A549 (cell line): ENCODE measurements around the gene ITGA2. TPM values are rescaled to one million over a fixed set of nuclear protein-coding genes. Genes with fewer than 3 reads are reported as not detected.

Source experiments
- ATAC-seq, 2 experiments: fragments of 200-7000 bp in 1 of 2; fragments of >200 bp in 1 of 2; cut with Nextera tagmentation in 1 of 2; cut with Tn5 transposase in 1 of 2; 3 replicates each; pipeline versions ENCODE4 v1.8.0 to v1.9.1; 2018 to 2020; ENCODE audit warnings: mild to moderate bottlenecking in 1 of 2, moderate library complexity in 1 of 2
- CTCF ChIA-PET: fragments of 300-600 bp; sonication (Branson Sonifier 250); formaldehyde crosslinking; extraction: SDS; loops from one replicate; lab custom pipeline; 2021; ENCODE audit warnings: antibody characterized with exemption, inconsistent platforms; lab: Yijun Ruan, JAX
- POLR2A ChIA-PET: fragments of 350-600 bp; formaldehyde crosslinking; extraction: SDS; loops from one replicate; lab custom pipeline; 2021; ENCODE audit warnings: antibody characterized with exemption, inconsistent platforms; lab: Yijun Ruan, JAX
- DNase-seq, 2 experiments: peaks; one replicate each; pipeline versions ENCODE4 v3.0.0 to v3.0.0-alpha.2; 2011 to 2016; ENCODE audit warnings: low read depth in 1 of 2, low spot score in 1 of 2
- FAIRE-seq: peaks from 2 replicates; lab custom pipeline; 2011; peaks lifted over from hg19 to GRCh38; lab: Jason Lieb, UNC
- H3K27ac ChIP-seq, 2 experiments: fragments of >200 bp; sonication (Bioruptor Twin); formaldehyde crosslinking; 3 replicates each; pipeline ENCODE4 v1.5.1; 2016 to 2017
- H3K4me1 ChIP-seq: fragments of >200 bp; sonication (Bioruptor Twin); formaldehyde crosslinking; 3 replicates; pipeline ENCODE4 v1.6.1; 2016
- H3K4me2 ChIP-seq: fragments of >200 bp; sonication (Bioruptor Twin); formaldehyde crosslinking; 3 replicates; pipeline ENCODE4 v1.6.1; 2016
- H3K4me3 ChIP-seq: fragments of >200 bp; sonication (Bioruptor Twin); formaldehyde crosslinking; 3 replicates; pipeline ENCODE4 v1.5.1; 2016
- H3K9me3 ChIP-seq: fragments of >200 bp; sonication (Bioruptor Twin); formaldehyde crosslinking; 3 replicates; pipeline ENCODE4 v1.6.1; 2016
- BHLHE40 ChIP-seq: IDR thresholded peaks from 2 replicates; pipeline ENCODE4 v1.6.1; 2012; ENCODE audit warnings: low read depth, low read length, inconsistent platforms
- CEBPB ChIP-seq, 2 experiments: fragments of >200 bp in 1 of 2; sonication (Bioruptor Twin) in 1 of 2; formaldehyde crosslinking in 1 of 2; IDR thresholded peaks; 2 replicates each; pipeline ENCODE4 v1.6.1; 2012 to 2016
- CHD2 ChIP-seq: fragments of 150-350 bp; IDR thresholded peaks from 2 replicates; pipeline ENCODE4 v1.6.1; 2014; ENCODE audit warnings: low read length; ENCODE audit not compliant: partially characterized antibody
- CTCF ChIP-seq: fragments of >200 bp; sonication (Bioruptor Twin); formaldehyde crosslinking; IDR thresholded peaks from 3 replicates; pipeline ENCODE4 v1.5.1; 2016
- E2F6 ChIP-seq: IDR thresholded peaks from 2 replicates; pipeline ENCODE4 v1.6.1; 2012; ENCODE audit warnings: low read depth, borderline replicate concordance
- FOXS1 ChIP-seq: fragments of 250-450 bp; sonication (Bioruptor Pico); IDR thresholded peaks from 2 replicates; pipeline ENCODE4 v1.5.0; 2020; ENCODE audit warnings: mild to moderate bottlenecking, moderate library complexity
- GATA3 ChIP-seq: IDR thresholded peaks from 2 replicates; pipeline ENCODE4 v1.6.1; 2012; ENCODE audit warnings: borderline replicate concordance
- HES2 ChIP-seq: fragments of >200 bp; sonication (Bioruptor Twin); formaldehyde crosslinking; IDR thresholded peaks from 2 replicates; pipeline ENCODE4 v1.6.1; 2016
- HOXA7 ChIP-seq: fragments of 250-450 bp; sonication (Bioruptor Pico); IDR thresholded peaks from 2 replicates; pipeline ENCODE4 v1.5.0; 2020; ENCODE audit warnings: mild to moderate bottlenecking, moderate library complexity
- HOXB5 ChIP-seq: fragments of 250-450 bp; sonication (Bioruptor Pico); IDR thresholded peaks from 2 replicates; pipeline ENCODE4 v1.5.0; 2020; ENCODE audit warnings: mild to moderate bottlenecking, moderate library complexity
- KDM5A ChIP-seq: fragments of 200-600 bp; sonication (generic); IDR thresholded peaks from 2 replicates; pipeline ENCODE4 v1.6.1; 2016; ENCODE audit warnings: antibody characterized with exemption, mild to moderate bottlenecking
- MAX ChIP-seq: IDR thresholded peaks from 2 replicates; pipeline ENCODE4 v1.6.1; 2012
- MYC ChIP-seq: IDR thresholded peaks from 2 replicates; pipeline ENCODE4 v1.6.1; 2012; ENCODE audit warnings: mild to moderate bottlenecking, inconsistent platforms, low read length, improper control_type of control experiment, borderline replicate concordance
- NR3C1 ChIP-seq: fragments of >200 bp; sonication (Bioruptor Twin); formaldehyde crosslinking; IDR thresholded peaks from 3 replicates; pipeline ENCODE4 v1.6.1; 2017
- PBX3 ChIP-seq: IDR thresholded peaks from 2 replicates; pipeline ENCODE4 v1.6.1; 2012
- RAD21 ChIP-seq, 2 experiments: fragments of >200 bp in 1 of 2; sonication (Bioruptor Twin) in 1 of 2; formaldehyde crosslinking in 1 of 2; IDR thresholded peaks in 1 of 2; conservative IDR thresholded peaks in 1 of 2; 2 replicates in 1 of 2; 3 replicates in 1 of 2; pipeline ENCODE4 v1.6.1; 2012 to 2018; ENCODE audit warnings: inconsistent platforms in 1 of 2
- RARB ChIP-seq: fragments of 250-450 bp; sonication (Bioruptor Pico); IDR thresholded peaks from 2 replicates; pipeline ENCODE4 v1.8.0; 2021; ENCODE audit warnings: mild to moderate bottlenecking, moderate library complexity
- RCOR1 ChIP-seq: fragments of 150-350 bp; IDR thresholded peaks from 2 replicates; pipeline ENCODE4 v1.6.1; 2014; ENCODE audit warnings: antibody characterized with exemption, low read length, low read depth
- REST ChIP-seq: fragments of 200-600 bp; sonication (generic); IDR thresholded peaks from 2 replicates; pipeline ENCODE4 v1.6.1; 2016; ENCODE audit warnings: antibody characterized with exemption, mild to moderate bottlenecking, moderate library complexity
- RFX5 ChIP-seq: fragments of 450-650 bp; IDR thresholded peaks from 2 replicates; pipeline ENCODE4 v1.7.1; 2014; ENCODE audit warnings: antibody characterized with exemption, mild to moderate bottlenecking, moderate library complexity
- USF2 ChIP-seq: fragments of 450-650 bp; IDR thresholded peaks from 2 replicates; pipeline ENCODE4 v1.6.1; 2014; ENCODE audit warnings: antibody characterized with exemption
- ZFP36 ChIP-seq: fragments of 450-650 bp; IDR thresholded peaks from 2 replicates; pipeline ENCODE4 v1.6.1; 2014; ENCODE audit warnings: borderline replicate concordance; ENCODE audit not compliant: partially characterized antibody
- ZSCAN20 ChIP-seq: fragments of 250-450 bp; sonication (Bioruptor Pico); IDR thresholded peaks from 2 replicates; pipeline ENCODE4 v1.8.0; 2022; ENCODE audit warnings: mild to moderate bottlenecking, moderate library complexity
- WGBS: methylation state at CpG from one replicate; pipeline ENCODE4 v1.1.6; 2017; ENCODE audit errors: missing lambda C conversion rate; 5-methylcytosine and 5-hydroxymethylcytosine counted together
- polyA plus RNA-seq, 4 experiments: library from polyadenylated mRNA; depleted of rRNA in 3 of 4; stranded (reverse); fragments of >200 nt; fragmentation: RNase III in 1 of 4; extraction: RNeasy Plus Mini Kit Qiagen cat#74134 plus additional on column Dnase treatment in 1 of 4; gene quantifications; 2 replicates in 3 of 4; 3 replicates in 1 of 4; pipeline ENCODE4 v1.2.3, GENCODE V29; 2011 to 2017

The ITGA2 gene
- polyA plus RNA-seq, 2 of the 4 experiments (the other 2 are of a cell fraction) = 8.5 to 28.0 TPM

GRCh38 chr5:53067641-53068040, 78.5 kb downstream of the ITGA2 start (continued):
- TF ChIP-seq REST (no peak), RCOR1 (no peak), CTCF (no peak), BHLHE40 (no peak), ZFP36 (no peak), HOXA7 (CRISPR knock-in tag) (no peak)
- TF ChIP-seq, all 56 proteins: peak for 0

- no peak for TF ChIP-seq MAX
- TF ChIP-seq RARB (CRISPR knock-in tag) = no peak
- no peak for TF ChIP-seq HES2
- no peak for TF ChIP-seq KDM5A
- TF ChIP-seq GATA3 = no peak
These were observed 79.2 kb downstream of the ITGA2 start for GRCh38 chr5:53068291-53068836.

GRCh38 chr5:53069626-53070025, 80.5 kb downstream of the ITGA2 start:
- Histone ChIP-seq H3K4me3 (no peak overlapping the region), H3K4me1 (no peaks in the 10 kb centered on the region), H3K4me2 (no peak overlapping the region), H3K27ac (no peak overlapping the region), H3K9me3 (no peaks in the 10 kb centered on the region)
- WGBS = 88% methylated on average over 5 of the region's 5 CpGs
- DNase-seq (no peak), FAIRE-seq (no peak), ATAC-seq (no peak)
- POLR2A ChIA-PET = no interaction called here
- CTCF ChIA-PET = interaction anchor here (0.8 to 2.3 kb wide), 4 partner anchors 9 to 120 kb away, joined by 3 to 16 read pairs (median 6); no protein-coding TSS in a partner anchor
- TF ChIP-seq ZFP36 (no peak), PBX3 (no peak), NR3C1 (no peak), RFX5 (no peak), ZSCAN20 (no peak), RAD21 (conservative IDR thresholded peaks at IDR 0.05 in 1 of 2, IDR thresholded peaks at IDR 0.05 in 1 of 2) (no peak), HOXB5 (CRISPR knock-in tag) (no peak), E2F6 (no peak), CHD2 (no peak), CEBPB (IDR thresholded peaks at IDR 0.05) (no peak), USF2 (no peak), CTCF (no peak), MYC (no peak), MAX (no peak), FOXS1 (CRISPR knock-in tag) (no peak)

More at GRCh38 chr5:53068291-53068836, 79.2 kb downstream of the ITGA2 start:
- CTCF ChIA-PET = interaction anchor here (0.6 to 2.3 kb wide), 3 partner anchors 16 to 1133 kb away, joined by 3 to 16 read pairs (median 4); no protein-coding TSS in a partner anchor
- Histone ChIP-seq H3K4me1 (no peaks in the 10 kb centered on the region), H3K4me2 (no peak overlapping the region), H3K4me3 (no peak overlapping the region), H3K27ac (no peak overlapping the region), H3K9me3 (no peaks in the 10 kb centered on the region)
- 80% methylated on average over 4 of the region's 4 CpGs for WGBS
- POLR2A ChIA-PET = no interaction called here
- FAIRE-seq (no peak), ATAC-seq (no peak), DNase-seq (no peak)
